Dermis microvascular lymphatic vessel endothelial cell (primary cell): Measurements from ENCODE around the gene GSDMA. TPM values are rescaled to one million over a fixed set of nuclear protein-coding genes. Genes with fewer than 3 reads are reported as not detected.
A peak's percentile ranks its signal among the peaks of the same experiment; 100 is the strongest.

Experiments
- DNase-seq, 2 donors: peaks; one replicate each; pipeline versions ENCODE4 v3.0.0 to v3.0.0-alpha.2; 2010; ENCODE audit warnings: low read depth in 2 of 2
- total RNA-seq: library from RNA; depleted of rRNA; stranded (reverse); fragments of >200 nt; gene quantifications from 2 replicates; pipeline ENCODE4 v1.2.1, GENCODE V29; 2014

GSDMA gene
- total RNA-seq, 1 donor from 2014 or later: not detected

GRCh38 chr17:39960524-39961041 lies 2.2 kb upstream of the GSDMA start:
- DNase-seq: no peak

- peak in 1 of 2 donors; percentile 23 for DNase-seq
Observed at GRCh38 chr17:39963829-39964228, 1.0 kb downstream of the GSDMA start.

GRCh38 chr17:39965017-39965699 lies 2.4 kb downstream of the GSDMA start:
- no peak for DNase-seq

GRCh38 chr17:39966771-39967170 lies 4.0 kb downstream of the GSDMA start:
- DNase-seq: no peak

GRCh38 chr17:39968761-39969160 lies 6.0 kb downstream of the GSDMA start:
- DNase-seq: no peak

GRCh38 chr17:39969375-39969774 lies 6.6 kb downstream of the GSDMA start:
- DNase-seq: no peak

- no peak for DNase-seq
Observed at GRCh38 chr17:39970157-39970692, 7.4 kb downstream of the GSDMA start.

- no peak for DNase-seq
Observed at GRCh38 chr17:39971076-39971603, 8.3 kb downstream of the GSDMA start.

GRCh38 chr17:39972271-39972670 lies 9.5 kb downstream of the GSDMA start:
- DNase-seq: no peak

GRCh38 chr17:39973496-39973895 lies 10.7 kb downstream of the GSDMA start:
- DNase-seq: no peak

GRCh38 chr17:39974433-39974832 lies 11.6 kb downstream of the GSDMA start:
- no peak for DNase-seq

- DNase-seq: no peak
Observed at GRCh38 chr17:39975801-39976200, 13.0 kb downstream of the GSDMA start.

- DNase-seq: no peak
Observed at GRCh38 chr17:39979016-39979670, 16.3 kb downstream of the GSDMA start.

- no peak for DNase-seq
Observed at GRCh38 chr17:39979893-39980350, 17.1 kb downstream of the GSDMA start.

- DNase-seq: peak; percentile 99 to 100
Observed at GRCh38 chr17:39980351-39981206, 17.8 kb downstream of the GSDMA start, which contains the start of gene PSMD3. Gene PSMD3 (plus strand): TSS chr17:39980807. CDS start chr17:39980971, 164 bp downstream.

- peak in 1 of 2 donors; percentile 12 for DNase-seq
Observed at GRCh38 chr17:39981207-39981741, 18.5 kb downstream of the GSDMA start.

GRCh38 chr17:39981766-39982375 lies 19.1 kb downstream of the GSDMA start:
- DNase-seq: no peak

GRCh38 chr17:39988206-39988810 lies 25.5 kb downstream of the GSDMA start:
- peak in 1 of 2 donors; percentile 17 for DNase-seq

- DNase-seq: no peak
Observed at GRCh38 chr17:39994448-39994847, 31.6 kb downstream of the GSDMA start.

GRCh38 chr17:39995438-39995837 lies 32.6 kb downstream of the GSDMA start:
- DNase-seq: no peak
